NCI-H2107 treated with DMSO at 0.1 percent for 48 hours (cell line): ENCODE data around the gene MPP7.
"Not testable (repeated sequence)": the region's sequence is repeated elsewhere in the genome, so short reads cannot be mapped to it uniquely, and the experiment has no call there.

Source experiments
- DNase-seq: peaks from one replicate; lab custom pipeline; 2025; ENCODE audit not compliant: unreplicated experiment; lab: John Stamatoyannopoulos, UW

Gene MPP7

DNA sequence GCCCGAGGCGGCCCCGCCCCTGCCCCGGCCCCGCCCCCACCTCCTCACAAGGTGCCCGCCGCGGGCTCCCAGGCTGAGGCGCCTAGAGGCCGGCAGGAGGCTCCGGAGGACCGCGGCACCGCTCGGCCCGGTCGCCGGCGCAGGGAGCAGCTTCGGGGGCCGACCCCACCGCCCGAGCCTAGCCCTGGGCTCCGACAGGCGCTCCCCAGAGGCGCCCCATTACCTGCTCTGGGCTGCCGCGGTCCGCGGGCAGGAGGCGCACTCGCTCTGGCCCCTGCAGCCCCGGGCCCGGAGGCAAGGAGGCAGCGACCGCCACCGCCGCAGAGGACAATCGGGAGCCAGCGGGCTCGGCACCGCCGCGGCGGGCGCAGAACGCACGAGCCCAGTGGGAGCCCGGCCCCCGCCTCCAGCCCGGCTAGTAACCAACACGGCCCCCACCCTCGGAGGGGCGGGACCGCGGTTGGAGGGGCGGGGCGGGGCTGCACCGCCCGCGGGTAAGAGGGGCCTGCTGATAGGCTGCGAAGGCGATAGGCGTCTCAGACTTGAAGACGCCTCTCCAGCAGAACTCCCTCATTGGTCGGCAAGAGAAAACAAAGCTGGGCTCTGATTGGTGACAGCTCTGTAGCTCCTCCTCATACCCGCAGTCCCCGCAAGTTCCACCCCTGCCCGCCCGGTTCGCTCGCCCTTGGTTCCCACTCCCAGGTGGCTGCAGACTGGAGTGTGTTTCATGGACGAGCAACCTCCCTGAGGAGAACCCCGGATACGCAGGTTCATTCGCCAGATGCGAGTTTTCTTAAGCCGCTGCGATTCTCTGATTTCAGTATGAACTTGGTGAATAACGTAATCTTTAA lies at the start of gene MPP7:
MPP7 (minus strand) TSS at position 427 of the 851 bp plus-strand sequence. CDS start 64,460 bp downstream, outside the sequence.
- DNase-seq, result peak; percentile 89

DNA sequence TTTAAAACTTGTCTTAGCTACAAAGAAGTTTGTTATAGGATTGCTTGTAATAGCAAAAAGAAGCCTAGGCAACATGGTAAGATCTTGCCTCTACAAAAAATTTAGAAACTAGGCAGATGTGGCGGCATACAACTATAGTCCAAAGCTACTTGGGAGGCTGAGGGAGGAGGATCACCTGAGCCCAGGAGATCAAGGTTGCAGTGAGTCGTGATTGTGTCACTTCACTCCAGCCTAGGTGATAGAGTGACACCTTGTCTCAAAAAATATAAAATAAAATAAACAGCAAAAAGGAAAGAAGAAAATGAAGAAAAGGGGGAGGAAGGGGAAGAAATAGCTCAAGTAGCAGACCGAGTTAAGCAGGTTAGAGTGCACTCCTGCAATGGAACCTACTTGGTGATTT lies 47.0 kb upstream of the MPP7 start:
- DNase-seq, result no peak

DNA sequence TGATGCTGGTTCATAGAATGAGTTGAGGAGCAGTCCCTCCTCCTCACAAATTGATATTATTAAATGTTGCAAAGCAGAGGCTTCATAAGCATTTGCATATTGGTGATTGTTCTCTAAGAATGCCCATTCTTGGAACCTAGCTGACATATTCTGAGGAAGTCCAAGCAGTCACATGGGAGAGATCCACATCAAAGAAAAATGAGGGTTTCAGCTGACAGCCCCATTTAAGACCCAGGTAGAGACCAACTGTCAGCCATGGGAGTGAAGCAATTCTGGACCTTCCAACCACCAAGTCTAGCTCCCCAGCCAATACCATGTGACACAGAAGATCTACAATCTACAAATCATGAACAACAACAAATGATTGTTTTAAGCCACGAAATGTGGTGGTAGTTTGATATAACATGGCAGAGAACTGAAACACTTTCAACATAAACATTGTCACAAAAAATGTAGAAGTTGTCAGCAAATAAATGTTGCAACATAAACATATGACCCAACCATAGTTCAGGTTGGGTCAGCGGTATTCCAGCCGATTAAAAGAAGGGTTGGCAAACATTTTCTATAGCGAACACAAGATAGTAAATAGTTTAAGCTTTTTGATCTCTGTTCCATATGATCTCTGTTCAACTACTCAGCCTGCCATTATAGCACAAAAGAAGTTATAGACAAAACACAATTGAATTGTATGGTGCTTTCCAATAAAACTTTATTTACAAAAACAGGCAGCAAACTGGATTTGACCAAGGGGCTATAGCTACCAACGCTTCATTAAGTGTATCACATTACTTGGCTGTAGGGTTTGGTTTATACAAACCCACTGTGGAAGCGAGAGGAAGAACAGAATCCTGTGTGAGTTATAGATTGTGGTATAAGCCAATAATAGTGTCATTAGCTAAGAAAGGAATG lies 41.4 kb upstream of the MPP7 start:
- no peak for DNase-seq

DNA sequence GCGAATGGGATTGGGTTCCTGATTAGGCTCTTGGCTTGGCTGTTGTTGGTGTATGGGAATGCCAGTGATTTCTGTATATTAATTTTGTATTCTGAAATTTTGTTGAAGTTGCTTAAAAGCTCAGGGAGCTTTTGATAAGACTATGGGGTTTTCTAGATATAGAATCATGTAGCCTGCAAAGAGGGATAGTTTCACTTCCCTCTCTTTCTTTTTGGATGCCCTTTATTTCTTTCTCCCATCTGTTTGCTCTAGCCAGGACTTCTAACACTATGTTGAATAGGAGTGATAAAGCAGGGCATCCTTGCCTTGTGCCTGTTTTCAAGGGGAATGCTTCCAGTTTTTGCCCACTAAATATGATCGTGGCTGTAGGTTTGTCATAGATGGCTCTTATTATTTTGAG lies 40.4 kb upstream of the MPP7 start:
- DNase-seq, result no peak

DNA sequence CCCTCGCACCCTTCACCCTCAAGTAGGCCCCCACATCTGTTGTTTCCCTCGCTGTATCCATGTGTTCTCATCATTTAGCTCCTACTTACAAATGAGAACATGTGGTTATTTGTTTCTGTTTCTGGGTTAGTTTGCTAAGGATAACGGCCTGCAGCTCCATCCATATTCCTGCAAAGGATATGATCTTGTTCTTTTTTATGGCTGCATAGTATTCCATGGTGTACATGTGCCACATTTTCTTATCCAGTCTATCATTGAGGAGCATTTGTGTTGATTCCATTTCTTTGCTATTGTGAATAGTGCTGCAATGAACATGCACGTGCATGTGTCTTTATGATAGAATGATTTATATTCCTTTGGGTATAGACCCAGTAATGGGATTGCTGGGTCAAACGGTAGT lies 38.8 kb upstream of the MPP7 start:
- not testable (repeated sequence) for DNase-seq

DNA sequence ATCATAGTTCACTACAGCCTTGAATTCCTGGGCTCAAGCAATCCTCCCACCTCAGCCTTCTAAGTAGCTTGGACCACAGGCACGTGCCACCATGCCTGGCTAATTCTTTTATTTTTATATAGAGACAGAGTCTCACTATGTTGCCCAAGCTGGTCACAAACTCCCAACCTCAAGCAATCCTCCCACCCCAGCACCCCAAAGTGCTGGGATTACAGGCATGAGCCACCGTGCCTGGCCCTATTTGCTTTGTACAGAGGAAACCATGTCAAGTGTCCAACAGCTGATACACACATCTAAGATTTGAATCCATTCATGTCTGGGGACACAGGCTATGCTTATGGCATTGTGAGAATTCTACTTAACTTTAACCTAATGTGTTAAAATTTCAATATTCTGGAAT lies 29.9 kb upstream of the MPP7 start:
- no peak for DNase-seq

DNA sequence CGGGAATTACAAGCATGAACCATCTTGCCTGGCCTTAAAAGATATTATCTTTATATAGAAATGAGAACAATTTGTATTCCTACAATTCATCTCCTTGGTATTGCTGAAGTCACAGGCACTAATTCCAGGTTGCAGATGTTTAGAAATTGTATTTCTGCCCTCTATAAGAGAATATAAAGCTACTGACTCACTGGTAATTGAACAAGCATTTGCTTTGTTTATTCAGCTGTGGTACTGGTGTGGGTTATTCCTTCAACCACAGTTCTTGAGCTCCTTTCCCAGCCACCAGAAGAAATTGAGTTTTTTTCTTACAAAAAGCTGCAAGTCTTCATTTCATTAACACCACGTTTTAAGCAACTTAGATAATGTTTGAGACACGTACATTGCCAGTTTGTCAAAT lies 29.0 kb upstream of the MPP7 start:
- DNase-seq, result no peak

DNA sequence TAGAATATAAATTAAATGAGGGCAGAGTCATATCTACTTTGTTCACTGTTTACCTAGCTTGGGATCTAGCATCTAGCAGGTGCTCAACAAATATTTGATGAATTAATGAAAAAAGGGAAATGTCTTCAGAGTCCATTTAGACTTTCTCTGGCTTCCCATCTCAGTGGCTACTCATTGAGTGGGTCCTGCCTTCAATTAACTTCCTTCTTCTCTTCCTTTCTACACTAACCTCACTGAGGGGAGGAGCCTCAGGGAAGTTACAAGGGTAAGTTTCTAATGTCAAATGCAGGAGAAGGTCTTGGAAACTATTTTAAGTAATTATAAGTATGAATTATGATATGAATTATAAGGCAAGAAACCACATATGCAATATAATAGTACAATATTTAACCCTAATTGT lies 28.2 kb upstream of the MPP7 start:
- no peak for DNase-seq

DNA sequence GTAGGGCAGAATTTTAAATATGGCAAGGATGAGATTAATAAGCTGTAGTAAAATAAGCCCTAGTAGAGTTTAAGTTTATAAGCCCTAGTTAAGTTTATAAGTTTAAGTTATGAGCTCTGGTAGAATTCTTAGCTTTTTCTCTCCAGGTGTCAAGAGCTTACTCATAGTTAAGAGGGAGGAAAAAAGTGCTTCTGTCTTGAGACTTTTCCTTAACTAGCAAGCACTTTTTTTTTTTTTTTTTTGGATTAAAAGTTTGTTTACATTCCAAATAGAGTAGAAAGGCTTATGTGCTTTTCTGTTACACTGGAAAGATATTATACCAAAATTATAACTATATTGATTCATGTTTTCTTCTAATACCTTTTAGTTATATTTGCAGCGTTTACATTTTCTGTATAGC lies 25.5 kb upstream of the MPP7 start:
- DNase-seq, result no peak

DNA sequence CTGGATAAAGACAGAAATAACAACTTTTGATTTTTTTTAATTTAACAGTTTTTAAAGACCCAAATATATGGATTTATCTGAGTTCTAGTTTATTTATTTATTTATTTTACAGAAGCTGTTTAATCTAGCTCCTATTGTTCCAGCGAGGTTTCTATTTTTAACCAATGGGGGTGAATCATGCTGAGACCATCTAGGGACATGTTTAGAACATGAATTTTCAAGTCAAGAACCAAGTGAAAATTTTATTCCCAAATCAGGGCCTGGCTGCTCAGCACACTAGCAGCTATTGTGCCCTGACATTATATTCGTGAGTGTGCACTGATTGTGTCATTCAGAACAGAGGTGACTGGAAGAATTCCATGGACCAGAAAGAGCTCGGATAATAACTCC lies 24.6 kb upstream of the MPP7 start:
- no peak for DNase-seq

DNA sequence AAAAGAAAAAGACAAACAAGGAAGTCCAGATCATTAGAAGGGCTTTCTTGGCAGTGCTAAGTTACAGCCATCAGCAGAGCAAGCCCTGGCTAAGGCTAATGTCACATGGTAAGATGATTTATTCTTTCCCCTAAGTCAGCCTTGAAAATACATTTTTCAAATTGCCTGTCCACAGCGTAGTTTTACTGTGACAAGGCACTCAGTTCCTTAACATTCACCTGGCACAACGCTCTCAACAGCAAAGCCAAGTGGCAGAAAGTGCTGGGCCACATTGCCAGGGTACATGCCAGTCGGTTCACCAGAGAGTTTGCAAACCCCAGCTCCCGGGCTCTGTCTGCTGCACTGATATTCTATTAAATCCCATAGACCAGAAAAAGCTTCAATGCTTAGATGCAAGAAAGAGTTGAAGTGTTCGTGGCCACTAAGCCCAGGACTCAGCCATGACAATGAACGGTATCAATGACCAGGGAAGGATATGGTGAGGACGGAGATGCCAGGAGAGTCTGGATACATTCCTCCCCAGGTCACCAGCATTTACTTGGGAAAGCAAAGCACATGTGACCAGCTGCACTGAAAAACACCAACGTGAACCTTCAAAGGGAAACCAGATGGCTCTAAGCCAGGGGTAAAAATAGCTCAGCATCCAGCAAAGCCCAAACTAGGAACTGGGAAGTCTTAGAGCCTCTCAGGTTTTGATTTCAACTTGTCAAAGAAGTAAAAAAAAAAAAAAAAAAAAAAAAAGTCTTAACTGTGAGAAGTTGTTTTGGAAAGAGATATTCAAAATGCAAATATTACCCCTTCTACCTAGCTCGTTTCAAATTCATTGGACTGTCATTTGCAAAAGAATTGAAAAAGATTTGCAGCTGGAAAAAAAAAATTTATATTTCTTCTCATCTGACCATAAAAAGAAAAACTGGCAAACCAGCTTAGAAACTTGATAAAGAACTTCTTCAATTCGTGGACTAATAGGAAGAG lies 23.9 kb upstream of the MPP7 start:
- DNase-seq, result no peak

DNA sequence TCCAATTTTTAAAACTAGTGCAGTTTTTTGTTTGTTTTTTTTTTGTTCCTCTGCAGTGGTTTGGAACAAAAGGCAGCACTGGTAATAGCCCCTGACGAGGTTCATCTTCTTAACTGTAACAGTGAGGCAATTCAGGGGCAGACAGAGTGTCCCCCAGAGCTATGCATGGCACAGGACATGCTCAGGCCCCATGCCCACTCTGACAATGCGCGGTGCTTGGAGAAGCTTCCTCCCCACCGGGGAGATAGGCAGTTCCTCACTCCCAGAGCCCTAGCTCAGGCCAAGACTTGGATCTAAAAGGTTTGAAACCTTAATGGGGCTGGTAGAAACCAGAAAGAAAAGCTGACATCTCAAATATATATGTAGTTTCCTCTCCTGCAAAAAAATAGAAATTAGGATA lies 17.9 kb upstream of the MPP7 start:
- no peak for DNase-seq

DNA sequence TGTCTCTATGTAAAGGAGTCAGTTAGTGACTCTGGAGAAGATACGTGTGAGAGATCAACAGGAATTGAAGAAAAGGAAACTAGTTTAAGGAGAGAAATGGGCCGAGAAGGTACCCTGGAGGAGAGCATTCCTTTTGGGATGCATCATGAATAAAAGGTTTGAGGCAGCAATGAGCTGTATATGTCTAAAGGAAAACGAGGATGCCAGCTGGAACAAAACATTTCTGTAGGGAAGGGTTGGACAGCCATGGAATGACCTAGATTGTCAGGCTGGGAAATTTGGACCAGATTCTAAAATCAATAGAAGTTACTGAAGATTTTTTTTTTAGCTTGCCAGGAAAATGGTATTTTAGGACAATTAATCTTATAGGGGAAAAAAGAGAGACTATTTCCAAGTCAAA lies 17.2 kb upstream of the MPP7 start:
- DNase-seq, result no peak

DNA sequence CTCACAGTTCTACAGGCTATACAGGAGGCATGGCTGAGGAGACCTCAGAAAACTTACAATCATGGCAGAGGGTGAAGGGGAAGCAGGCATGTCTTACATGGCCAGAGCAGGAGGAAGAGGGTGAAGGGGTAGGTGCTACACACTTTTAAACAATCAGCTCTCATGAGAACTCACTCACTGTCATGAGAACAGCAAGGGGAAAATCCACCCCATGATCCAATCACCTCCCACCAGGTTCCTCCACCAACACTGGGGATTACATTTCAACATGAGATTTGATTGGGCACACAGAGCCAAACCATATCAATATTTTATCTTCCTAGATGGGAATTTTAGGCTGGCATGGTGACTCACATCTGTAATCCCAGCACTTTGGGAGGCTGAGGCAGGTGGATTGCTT lies 16.2 kb upstream of the MPP7 start:
- DNase-seq, result not testable (repeated sequence)

DNA sequence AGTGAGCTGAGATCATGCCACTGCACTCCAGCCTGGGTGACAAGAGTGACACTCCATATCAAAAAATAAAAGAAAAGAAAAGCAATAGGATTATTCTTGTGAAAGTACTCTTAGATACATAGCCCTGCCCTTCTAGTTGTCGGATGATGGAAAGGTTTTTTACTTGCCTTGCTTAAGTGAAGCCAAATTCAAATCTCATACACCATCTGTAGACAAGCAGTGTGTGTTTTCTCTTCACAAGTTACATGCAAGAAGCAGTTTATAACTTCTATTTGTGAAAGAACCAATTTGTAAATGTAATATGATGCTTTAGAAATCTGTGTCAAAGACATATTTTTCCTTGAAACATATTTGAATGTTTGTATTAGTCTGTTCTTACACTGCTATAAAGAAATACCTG lies 15.8 kb upstream of the MPP7 start:
- DNase-seq, result no peak

DNA sequence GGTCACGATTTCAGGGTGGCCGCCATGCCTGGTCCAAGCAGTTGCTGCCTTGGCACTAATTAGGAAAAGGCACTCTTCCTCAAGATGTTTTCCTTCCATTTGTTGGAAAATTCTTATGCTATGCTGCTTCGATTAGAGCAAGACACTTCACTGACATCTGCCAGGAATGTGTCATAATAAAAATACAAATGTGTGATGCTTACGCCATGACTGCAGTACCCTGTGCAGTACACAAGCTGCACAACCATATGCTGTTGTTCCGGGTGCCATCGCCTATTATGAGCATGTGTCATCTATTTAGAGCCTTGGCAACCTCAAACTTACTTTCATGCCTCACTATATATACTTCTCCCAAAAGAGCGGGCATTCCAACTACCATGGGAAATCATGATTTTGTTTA lies 14.9 kb upstream of the MPP7 start:
- no peak for DNase-seq

DNA sequence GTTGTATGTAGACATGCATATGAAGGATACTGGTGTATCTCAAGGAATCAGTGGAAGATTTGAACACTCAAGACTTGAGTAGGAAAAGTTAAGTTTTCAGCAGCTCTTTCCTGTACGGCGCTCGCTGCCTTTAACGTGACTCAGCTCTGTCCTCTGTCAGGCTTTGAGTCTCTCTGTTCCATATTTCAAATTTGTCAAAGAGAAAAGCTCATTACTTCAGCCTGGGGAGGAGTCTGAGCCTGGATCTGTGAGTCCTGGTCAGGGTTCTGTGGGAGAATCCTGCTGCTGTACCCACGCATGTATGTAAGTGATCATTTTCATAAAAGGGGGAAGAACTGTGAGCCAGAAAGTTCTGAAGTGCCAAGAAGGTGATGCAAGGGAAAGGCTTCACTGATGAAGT lies 13.8 kb upstream of the MPP7 start:
- no peak for DNase-seq

DNA sequence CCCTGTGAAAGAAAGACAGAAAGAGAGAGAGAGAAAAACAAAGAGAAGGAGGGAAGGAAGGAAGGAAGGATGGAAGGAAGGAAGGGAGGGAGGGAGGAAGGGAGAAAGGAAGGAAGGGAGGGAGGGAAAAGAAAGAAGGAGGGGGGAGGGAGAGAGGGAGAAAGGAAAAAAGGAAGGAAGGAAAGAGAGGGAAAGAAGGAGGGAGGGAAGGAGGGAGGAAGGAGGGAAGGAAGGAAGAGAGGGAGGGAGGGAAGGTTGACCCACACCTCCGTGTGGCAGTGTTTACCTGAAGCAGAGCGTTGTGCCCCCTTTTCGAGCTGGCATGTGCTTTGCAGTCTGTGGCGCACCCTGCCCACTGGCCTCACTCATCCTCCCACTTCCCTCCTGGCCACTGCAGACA lies 12.3 kb upstream of the MPP7 start:
- no peak for DNase-seq

DNA sequence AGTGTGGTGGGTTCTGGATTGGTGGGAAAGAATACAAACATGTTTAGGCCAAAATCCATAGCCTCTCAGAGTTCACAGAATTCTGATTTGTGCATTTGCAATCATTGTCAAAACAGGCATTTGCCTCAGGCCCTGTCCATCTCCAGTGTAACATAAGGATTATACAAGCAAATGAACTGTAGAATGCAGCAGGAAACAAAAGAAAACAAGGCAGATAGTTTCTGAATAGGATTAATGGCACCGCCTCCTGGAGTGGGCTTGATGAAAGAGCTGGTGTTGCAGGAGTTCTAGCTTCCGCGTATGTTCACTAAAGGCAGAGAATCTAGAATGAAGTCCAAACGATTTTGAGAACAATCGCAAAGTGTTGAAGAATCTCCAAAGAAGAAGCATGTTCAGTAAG lies 11.3 kb upstream of the MPP7 start:
- DNase-seq, result no peak

DNA sequence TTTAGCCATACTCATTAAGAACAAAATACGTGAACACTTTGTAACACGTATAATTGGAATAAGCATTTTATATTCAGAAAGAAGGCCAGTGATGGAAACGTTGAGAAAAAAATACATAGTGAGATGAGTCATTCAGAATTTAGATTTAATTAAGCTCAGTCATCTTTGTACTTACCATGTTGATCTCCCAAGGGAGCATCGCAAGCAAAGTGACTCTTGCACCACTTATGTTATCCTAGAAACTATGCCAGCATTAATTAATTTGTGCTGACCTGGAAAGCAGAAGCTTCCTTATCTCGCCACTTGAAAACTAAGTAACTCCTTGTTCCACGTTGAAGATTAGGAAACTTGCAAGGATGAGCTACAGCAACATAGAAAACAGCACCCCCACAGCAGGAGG lies 9.7 kb upstream of the MPP7 start:
- no peak for DNase-seq

DNA sequence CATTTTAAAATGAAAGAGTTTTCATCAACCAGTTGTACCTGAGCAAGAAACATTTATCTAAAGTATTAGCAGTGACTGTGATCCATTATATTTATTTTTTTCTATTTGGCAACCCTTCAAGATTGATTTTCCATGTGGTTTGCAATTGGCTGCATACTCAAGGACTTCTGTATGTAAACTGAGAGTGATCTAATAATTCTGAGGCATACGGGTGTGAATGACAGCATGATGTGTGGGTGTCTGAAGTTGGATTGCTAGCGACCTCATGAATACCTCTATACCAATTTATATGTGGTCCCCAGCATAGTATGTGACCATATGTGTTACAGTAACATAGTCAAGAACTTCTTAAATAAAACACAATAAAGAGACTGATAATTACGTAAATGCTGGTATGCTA lies 8.2 kb upstream of the MPP7 start:
- DNase-seq, result no peak
